Stimulated activated CD8-positive, alpha-beta memory T cell treated with anti-CD3 and anti-CD28 coated beads, Interleukin-15, amount 100 ng/mL, for 4 hours (primary cell): ENCODE results near the gene SAV1.

ENCODE experiments used
- DNase-seq, 2 donors: peaks; one replicate each; pipeline ENCODE4 v3.0.0-alpha.2; 2020; ENCODE audit warnings: low read depth in 2 of 2

SAV1 gene

GRCh38 chr14:50607181-50607580, 60.9 kb downstream of the SAV1 start:
- DNase-seq, result no peak

GRCh38 chr14:50606468-50606867, 61.6 kb downstream of the SAV1 start:
- no peak for DNase-seq

GRCh38 chr14:50605766-50606165, 62.3 kb downstream of the SAV1 start:
- DNase-seq, result no peak

- DNase-seq, result no peak
These were observed 64.5 kb downstream of the SAV1 start for GRCh38 chr14:50603565-50603964.

GRCh38 chr14:50602035-50602434, 66.1 kb downstream of the SAV1 start:
- DNase-seq, result no peak

- no peak for DNase-seq
These were observed 66.7 kb downstream of the SAV1 start for GRCh38 chr14:50601394-50601793.

GRCh38 chr14:50600849-50601248, 67.3 kb downstream of the SAV1 start:
- DNase-seq, result no peak

- no peak for DNase-seq
These were observed 68.2 kb downstream of the SAV1 start for GRCh38 chr14:50599700-50600444.

GRCh38 chr14:50598765-50599164, 69.3 kb downstream of the SAV1 start:
- DNase-seq, result no peak

- DNase-seq, result no peak
These were observed 73.4 kb downstream of the SAV1 start for GRCh38 chr14:50594577-50595316.

- no peak for DNase-seq
These were observed 77.6 kb downstream of the SAV1 start for GRCh38 chr14:50590464-50590863.
